OCI-LY7 (cell line): ENCODE results near the gene MRPL46. TPM values are rescaled to one million over a fixed set of nuclear protein-coding genes. Genes with fewer than 3 reads are reported as not detected.

ENCODE experiments used
- BruUV-seq: library from RNA; stranded (reverse); fragments of 400-500 nt; replicated peaks from 2 replicates; lab custom pipeline; 2021; lab: Mats Ljungman, UMichigan
- CTCF ChIA-PET: fragments of 300-600 bp; sonication (Branson Sonifier 250); formaldehyde crosslinking; loops from one replicate; lab custom pipeline; 2022; ENCODE audit warnings: antibody characterized with exemption; ENCODE audit not compliant: unreplicated experiment; lab: Charles Lee
- POLR2A ChIA-PET: fragments of 300-600 bp; sonication (Branson Sonifier 250); formaldehyde crosslinking; loops from one replicate; lab custom pipeline; 2022; ENCODE audit warnings: antibody characterized with exemption; lab: Charles Lee
- DNase-seq: peaks from one replicate; pipeline ENCODE4 v3.0.0-alpha.2; 2015; ENCODE audit warnings: low spot score
- H2AFZ ChIP-seq: fragments of 200-600 bp; sonication (generic), shearing (Covaris generic); 2 replicates; pipeline ENCODE4 v1.6.1; 2014; ENCODE audit warnings: mild to moderate bottlenecking, antibody characterized with exemption, low read length, moderate library complexity
- H3K27ac ChIP-seq: fragments of 200-600 bp; sonication (generic); 2 replicates; pipeline ENCODE4 v1.5.1; 2014; ENCODE audit warnings: mixed run types, low read depth, mild to moderate bottlenecking, moderate library complexity, low read length, inconsistent platforms; ENCODE audit not compliant: poor library complexity, severe bottlenecking
- H3K36me3 ChIP-seq: fragments of 200-600 bp; sonication (generic); 2 replicates; pipeline ENCODE4 v1.6.1; 2014; ENCODE audit warnings: mild to moderate bottlenecking, antibody characterized with exemption, low read length, moderate library complexity, mixed read lengths; ENCODE audit not compliant: insufficient read depth
- H3K4me1 ChIP-seq: fragments of 200-600 bp; sonication (generic); 2 replicates; pipeline ENCODE4 v1.5.1; 2014; ENCODE audit warnings: mild to moderate bottlenecking, low read length; ENCODE audit not compliant: insufficient read depth, poor library complexity, severe bottlenecking
- H3K4me2 ChIP-seq: fragments of 200-600 bp; sonication (generic); 2 replicates; pipeline ENCODE4 v1.6.1; 2014; ENCODE audit warnings: mild to moderate bottlenecking, low read length
- H3K4me3 ChIP-seq: fragments of 200-600 bp; sonication (generic); 2 replicates; pipeline ENCODE4 v1.5.1; 2014; ENCODE audit warnings: mild to moderate bottlenecking, low read depth, low read length; ENCODE audit not compliant: poor library complexity, severe bottlenecking
- H3K79me2 ChIP-seq: fragments of 200-600 bp; sonication (generic); 2 replicates; pipeline ENCODE4 v1.6.1; 2016; ENCODE audit warnings: low read depth, mild to moderate bottlenecking, low read length, moderate library complexity, mixed read lengths; ENCODE audit not compliant: insufficient read depth
- H3K9me2 ChIP-seq: fragments of 200-600 bp; sonication (generic); 2 replicates; pipeline ENCODE4 v1.6.1; 2016; ENCODE audit warnings: mild to moderate bottlenecking, low read length, mixed read lengths; ENCODE audit not compliant: insufficient read depth
- H3K9me3 ChIP-seq: fragments of 200-600 bp; sonication (generic); 2 replicates; pipeline ENCODE4 v1.6.1; 2014; ENCODE audit warnings: mild to moderate bottlenecking, mixed run types, low read length, mixed read lengths
- H4K20me1 ChIP-seq: fragments of 200-600 bp; sonication (generic); 2 replicates; pipeline ENCODE4 v1.6.1; 2014; ENCODE audit warnings: mild to moderate bottlenecking, antibody characterized with exemption, low read length, moderate library complexity, mixed read lengths; ENCODE audit not compliant: insufficient read depth
- EZH2phosphoT487 ChIP-seq: fragments of 200-600 bp; sonication (generic); IDR thresholded peaks from 2 replicates; pipeline ENCODE4 v1.6.1; 2018; ENCODE audit warnings: low read depth, borderline replicate concordance, mild to moderate bottlenecking, mixed run types, antibody characterized with exemption, low read length, moderate library complexity, mixed read lengths
- intact Hi-C: fragments of 100-400 bp; cut with micrococcal nuclease; formaldehyde crosslinking; loops from one replicate; pipeline ENCODE4 v1.10.0; 2022; ENCODE audit not compliant: unreplicated experiment
- total RNA-seq, 2 experiments: library from RNA; depleted of rRNA in 1 of 2; stranded (reverse); fragments of >200 nt in 1 of 2; shearing (Covaris generic) in 1 of 2; gene quantifications; 2 replicates each; pipeline ENCODE4 v1.2.3, GENCODE V29; 2014 to 2022
- TF ChIP-seq, protein P1 (sequence below): fragments of 200-600 bp; sonication (generic); conservative IDR thresholded peaks from 2 replicates; pipeline ENCODE4 v1.5.1; 2014; ENCODE audit warnings: mild to moderate bottlenecking, antibody characterized with exemption, low read length, moderate library complexity, mixed read lengths

The MRPL46 gene
- total RNA-seq, 2 experiments from 2014 or later = 30.4 to 37.2 TPM

GRCh38 chr15:88480981-88481380, 13.8 kb upstream of the MRPL46 start:
- CTCF ChIA-PET = no interaction called here

DNA sequence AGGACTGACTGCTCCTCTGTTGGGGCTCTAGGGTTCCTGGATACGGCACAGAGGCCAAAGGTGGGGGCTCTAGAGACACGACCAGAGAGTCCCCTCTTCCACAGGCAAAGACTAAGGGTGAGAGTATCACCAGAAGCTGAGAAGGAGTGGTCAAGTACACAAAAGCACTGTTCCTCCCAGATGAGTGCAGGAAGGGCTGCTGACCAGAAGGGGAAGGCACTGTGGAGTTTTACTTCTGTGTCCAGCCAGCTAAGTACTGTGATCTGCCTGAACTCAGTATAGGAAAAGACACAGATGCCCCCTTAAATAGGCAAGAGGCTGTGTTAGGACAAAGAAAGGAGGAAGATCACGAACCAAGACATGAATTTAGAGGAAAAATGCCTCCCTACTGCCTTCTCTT, 12.0 kb upstream of the MRPL46 start:
- POLR2A ChIA-PET = interaction anchor here (1.3 kb wide), 1 partner anchor 10 kb away, joined by 3 read pairs; no protein-coding TSS in a partner anchor
- H3K9me2 ChIP-seq = no peaks in the 10 kb centered on the region
- H3K4me3 ChIP-seq = no peak overlapping the region
- CTCF ChIA-PET = no interaction called here
- intact Hi-C loops = no loop called here
- H3K79me2 ChIP-seq = no peaks in the 10 kb centered on the region
- DNase-seq = no peak
- peaks cover 36% of the 10 kb centered on the region for H3K36me3 ChIP-seq
- no peaks in the 10 kb centered on the region for H4K20me1 ChIP-seq
- BruUV-seq = no TSS peak
- no peaks in the 10 kb centered on the region for H3K9me3 ChIP-seq
- no peak overlapping the region for H2AFZ ChIP-seq
- peaks cover 8% of the 10 kb centered on the region for H3K4me1 ChIP-seq
- no peak overlapping the region for H3K27ac ChIP-seq
- H3K4me2 ChIP-seq = no peak overlapping the region
- TF ChIP-seq EZH2phosphoT487 = no peak
- TF ChIP-seq, protein P1, sequence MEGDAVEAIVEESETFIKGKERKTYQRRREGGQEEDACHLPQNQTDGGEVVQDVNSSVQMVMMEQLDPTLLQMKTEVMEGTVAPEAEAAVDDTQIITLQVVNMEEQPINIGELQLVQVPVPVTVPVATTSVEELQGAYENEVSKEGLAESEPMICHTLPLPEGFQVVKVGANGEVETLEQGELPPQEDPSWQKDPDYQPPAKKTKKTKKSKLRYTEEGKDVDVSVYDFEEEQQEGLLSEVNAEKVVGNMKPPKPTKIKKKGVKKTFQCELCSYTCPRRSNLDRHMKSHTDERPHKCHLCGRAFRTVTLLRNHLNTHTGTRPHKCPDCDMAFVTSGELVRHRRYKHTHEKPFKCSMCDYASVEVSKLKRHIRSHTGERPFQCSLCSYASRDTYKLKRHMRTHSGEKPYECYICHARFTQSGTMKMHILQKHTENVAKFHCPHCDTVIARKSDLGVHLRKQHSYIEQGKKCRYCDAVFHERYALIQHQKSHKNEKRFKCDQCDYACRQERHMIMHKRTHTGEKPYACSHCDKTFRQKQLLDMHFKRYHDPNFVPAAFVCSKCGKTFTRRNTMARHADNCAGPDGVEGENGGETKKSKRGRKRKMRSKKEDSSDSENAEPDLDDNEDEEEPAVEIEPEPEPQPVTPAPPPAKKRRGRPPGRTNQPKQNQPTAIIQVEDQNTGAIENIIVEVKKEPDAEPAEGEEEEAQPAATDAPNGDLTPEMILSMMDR = no peak

More at GRCh38 chr15:88480981-88481380, 13.8 kb upstream of the MRPL46 start:
- Histone ChIP-seq H3K4me3 (no peak overlapping the region), H3K9me2 (no peaks in the 10 kb centered on the region), H3K36me3 (peaks cover 27% of the 10 kb centered on the region), H3K4me1 (peaks cover 8% of the 10 kb centered on the region), H3K9me3 (no peaks in the 10 kb centered on the region), H4K20me1 (no peaks in the 10 kb centered on the region), H3K27ac (no peak overlapping the region), H3K4me2 (no peak overlapping the region), H3K79me2 (no peaks in the 10 kb centered on the region), H2AFZ (no peak overlapping the region)
- intact Hi-C loops = no loop called here
- POLR2A ChIA-PET = interaction anchor here (0.7 kb wide), 1 partner anchor 54 kb away, joined by 3 read pairs; no protein-coding TSS in a partner anchor
- no peak for DNase-seq
- TF ChIP-seq, protein P1 = no peak
- TF ChIP-seq EZH2phosphoT487 = no peak
- BruUV-seq = no TSS peak

GRCh38 chr15:88477904-88478303, 10.7 kb upstream of the MRPL46 start:
- Histone ChIP-seq H2AFZ (no peak overlapping the region), H3K27ac (no peak overlapping the region), H3K4me1 (peaks cover 8% of the 10 kb centered on the region), H3K9me2 (no peaks in the 10 kb centered on the region), H3K4me2 (no peak overlapping the region), H3K4me3 (no peak overlapping the region), H3K36me3 (peaks cover 48% of the 10 kb centered on the region), H3K9me3 (no peaks in the 10 kb centered on the region), H3K79me2 (no peaks in the 10 kb centered on the region), H4K20me1 (no peaks in the 10 kb centered on the region)
- intact Hi-C loops = loop anchor here (2.0 kb wide), 2 partner anchors 145 to 225 kb away; no protein-coding TSS in a partner anchor
- no TSS peak for BruUV-seq
- DNase-seq = no peak
- TF ChIP-seq EZH2phosphoT487 = no peak
- TF ChIP-seq, protein P1 = no peak
- ChIA-PET POLR2A (no interaction called here), CTCF (interaction anchor here (0.6 kb wide), 1 partner anchor 154 kb away, joined by 3 read pairs; no protein-coding TSS in a partner anchor)
